ENCODE results near the gene ITIH4. TPM values are rescaled to one million over a fixed set of nuclear protein-coding genes. Genes with fewer than 3 reads are reported as not detected.

Gene ITIH4
- total RNA-seq, 2 donors from 2014 or later: 2.1 to 7.3 TPM

GRCh38 chr3:52791928-52792327 lies 38.5 kb downstream of the ITIH4 start:
- no peak overlapping the region for H3K4me3 ChIP-seq
- H3K27ac ChIP-seq: no peak overlapping the region
- TF ChIP-seq, protein P1, sequence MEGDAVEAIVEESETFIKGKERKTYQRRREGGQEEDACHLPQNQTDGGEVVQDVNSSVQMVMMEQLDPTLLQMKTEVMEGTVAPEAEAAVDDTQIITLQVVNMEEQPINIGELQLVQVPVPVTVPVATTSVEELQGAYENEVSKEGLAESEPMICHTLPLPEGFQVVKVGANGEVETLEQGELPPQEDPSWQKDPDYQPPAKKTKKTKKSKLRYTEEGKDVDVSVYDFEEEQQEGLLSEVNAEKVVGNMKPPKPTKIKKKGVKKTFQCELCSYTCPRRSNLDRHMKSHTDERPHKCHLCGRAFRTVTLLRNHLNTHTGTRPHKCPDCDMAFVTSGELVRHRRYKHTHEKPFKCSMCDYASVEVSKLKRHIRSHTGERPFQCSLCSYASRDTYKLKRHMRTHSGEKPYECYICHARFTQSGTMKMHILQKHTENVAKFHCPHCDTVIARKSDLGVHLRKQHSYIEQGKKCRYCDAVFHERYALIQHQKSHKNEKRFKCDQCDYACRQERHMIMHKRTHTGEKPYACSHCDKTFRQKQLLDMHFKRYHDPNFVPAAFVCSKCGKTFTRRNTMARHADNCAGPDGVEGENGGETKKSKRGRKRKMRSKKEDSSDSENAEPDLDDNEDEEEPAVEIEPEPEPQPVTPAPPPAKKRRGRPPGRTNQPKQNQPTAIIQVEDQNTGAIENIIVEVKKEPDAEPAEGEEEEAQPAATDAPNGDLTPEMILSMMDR (IDR thresholded peaks at IDR 0.05): no peak
- no peak for DNase-seq
- H3K27me3 ChIP-seq: no peaks in the 10 kb centered on the region
- intact Hi-C loops (cut with DNase I): no loop called here
- no peaks in the 10 kb centered on the region for H3K36me3 ChIP-seq
- no peak overlapping the region for H3K9ac ChIP-seq (ENCODE audit: low read depth in 2 of 2, low read length in 2 of 2)
- H3K4me1 ChIP-seq: no peaks in the 10 kb centered on the region
- H3K9me3 ChIP-seq: no peaks in the 10 kb centered on the region

- TF ChIP-seq, protein P1 (IDR thresholded peaks at IDR 0.05): no peak
- H3K4me1 ChIP-seq: no peaks in the 10 kb centered on the region
- H3K27me3 ChIP-seq: no peaks in the 10 kb centered on the region
- no peak overlapping the region for H3K9ac ChIP-seq (ENCODE audit: low read depth in 2 of 2, low read length in 2 of 2)
- no peak overlapping the region for H3K27ac ChIP-seq
- no peaks in the 10 kb centered on the region for H3K36me3 ChIP-seq
- intact Hi-C loops (cut with DNase I): no loop called here
- DNase-seq: no peak
- H3K4me3 ChIP-seq: no peak overlapping the region
- H3K9me3 ChIP-seq: no peaks in the 10 kb centered on the region
Measured at GRCh38 chr3:52791366-52791765, 39.1 kb downstream of the ITIH4 start.

DNA sequence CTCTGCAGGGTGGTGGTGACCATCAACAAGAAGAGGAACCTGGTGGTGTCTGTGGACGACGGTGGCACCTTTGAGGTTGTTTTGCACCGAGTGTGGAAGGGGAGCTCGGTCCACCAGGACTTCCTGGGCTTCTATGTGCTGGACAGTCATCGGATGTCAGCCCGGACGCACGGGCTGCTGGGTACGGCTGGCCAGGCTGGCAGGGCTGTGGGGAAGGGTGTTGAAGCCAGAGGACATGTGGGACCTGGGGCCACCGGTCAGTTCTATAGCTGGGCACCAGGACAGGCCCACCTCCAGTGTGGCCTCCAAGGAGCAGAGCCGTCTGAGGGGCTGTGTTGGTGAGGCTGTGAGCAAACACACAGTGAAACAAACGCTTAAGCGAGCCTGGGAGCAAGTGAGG lies 39.7 kb downstream of the ITIH4 start:
- H3K9me3 ChIP-seq: no peaks in the 10 kb centered on the region
- H3K9ac ChIP-seq (ENCODE audit: low read depth in 2 of 2, low read length in 2 of 2): no peak overlapping the region
- H3K36me3 ChIP-seq: no peaks in the 10 kb centered on the region
- H3K27ac ChIP-seq: no peak overlapping the region
- TF ChIP-seq, protein P1 (IDR thresholded peaks at IDR 0.05): no peak
- H3K4me1 ChIP-seq: no peaks in the 10 kb centered on the region
- DNase-seq: no peak
- no peak overlapping the region for H3K4me3 ChIP-seq
- H3K27me3 ChIP-seq: no peaks in the 10 kb centered on the region
- intact Hi-C loops (cut with DNase I): no loop called here

DNA sequence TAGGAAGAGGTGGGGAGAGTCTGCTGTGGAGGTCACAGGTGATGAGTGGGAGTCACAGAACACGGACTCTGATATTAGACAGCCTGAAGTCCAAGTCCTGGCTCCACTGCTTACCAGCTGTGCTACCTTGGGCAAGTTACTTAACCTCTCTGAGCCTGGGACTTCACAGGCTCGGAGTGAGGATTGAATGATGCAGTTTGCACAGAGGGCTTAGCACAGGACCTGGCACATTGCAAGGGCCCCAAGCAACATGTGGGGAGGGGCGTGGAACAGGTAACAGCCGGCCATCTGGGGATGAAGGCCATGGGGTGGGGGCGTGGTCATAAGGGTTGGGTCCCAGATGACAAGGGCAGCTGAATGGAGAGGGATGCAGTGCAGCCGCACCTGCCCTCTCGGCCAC lies 40.1 kb downstream of the ITIH4 start:
- Histone ChIP-seq H3K9me3 (no peaks in the 10 kb centered on the region), H3K36me3 (no peaks in the 10 kb centered on the region), H3K9ac (ENCODE audit: low read depth in 2 of 2, low read length in 2 of 2) (no peak overlapping the region), H3K27me3 (no peaks in the 10 kb centered on the region), H3K27ac (no peak overlapping the region), H3K4me1 (no peaks in the 10 kb centered on the region), H3K4me3 (no peak overlapping the region)
- intact Hi-C loops (cut with DNase I): no loop called here
- DNase-seq: no peak
- TF ChIP-seq, protein P1 (IDR thresholded peaks at IDR 0.05): no peak

DNA sequence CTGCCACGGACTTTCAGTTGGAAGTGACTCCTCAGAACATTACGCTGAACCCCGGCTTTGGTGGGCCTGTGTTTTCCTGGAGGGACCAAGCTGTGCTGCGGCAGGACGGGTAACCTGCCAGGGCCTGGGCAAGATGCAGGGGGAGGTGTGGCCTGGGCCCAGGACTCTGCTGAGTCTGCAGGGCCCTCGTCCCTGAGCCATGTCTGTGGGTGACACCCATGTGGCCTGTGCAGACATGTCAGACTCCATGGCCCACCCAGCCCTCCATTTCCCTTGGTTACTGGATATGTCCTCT lies 40.8 kb downstream of the ITIH4 start:
- DNase-seq: no peak
- H3K27ac ChIP-seq: no peak overlapping the region
- no peaks in the 10 kb centered on the region for H3K36me3 ChIP-seq
- TF ChIP-seq, protein P1 (IDR thresholded peaks at IDR 0.05): no peak
- H3K4me1 ChIP-seq: no peaks in the 10 kb centered on the region
- no peak overlapping the region for H3K9ac ChIP-seq (ENCODE audit: low read depth in 2 of 2, low read length in 2 of 2)
- no peaks in the 10 kb centered on the region for H3K9me3 ChIP-seq
- no peak overlapping the region for H3K4me3 ChIP-seq
- intact Hi-C loops (cut with DNase I): no loop called here
- no peaks in the 10 kb centered on the region for H3K27me3 ChIP-seq
